Lung (tissue), 12 donors: ENCODE results near the gene OR10A5. TPM values are rescaled to one million over a fixed set of nuclear protein-coding genes. Genes with fewer than 3 reads are reported as not detected.

ENCODE experiments used
- ATAC-seq: fragments of 200-7000 bp; cut with Tn5 transposase; one replicate; pipeline ENCODE4 v1.9.1; 2020; ENCODE audit warnings: moderate number of reproducible peaks; ENCODE audit not compliant: insufficient read depth, low FRiP score
- DNase-seq, 3 donors: peaks; one replicate each; pipeline ENCODE4 v3.0.0-alpha.2; 2013 to 2017
- H3K27ac ChIP-seq, 2 donors: one replicate each; pipeline ENCODE4 v1.5.1; 2013; ENCODE audit warnings: mild to moderate bottlenecking in 2 of 2, moderate library complexity in 2 of 2, control low read depth in 1 of 2, inconsistent platforms in 1 of 2, low read depth in 1 of 2, low read length in 1 of 2
- H3K27me3 ChIP-seq, 3 donors: one replicate each; pipeline ENCODE4 v1.5.1; 2013; ENCODE audit warnings: low read length in 2 of 3; ENCODE audit not compliant: control insufficient read depth in 3 of 3, insufficient read depth in 3 of 3
- H3K36me3 ChIP-seq, 4 donors: one replicate each; pipeline ENCODE4 v1.5.1; 2013; ENCODE audit warnings: low read length in 4 of 4, mild to moderate bottlenecking in 1 of 4, moderate library complexity in 1 of 4; ENCODE audit not compliant: control insufficient read depth in 4 of 4, insufficient read depth in 4 of 4
- H3K4me1 ChIP-seq, 5 donors: one replicate each; pipeline ENCODE4 v1.5.1; 2013; ENCODE audit warnings: low read length in 5 of 5, mild to moderate bottlenecking in 2 of 5, moderate library complexity in 1 of 5; ENCODE audit not compliant: control insufficient read depth in 5 of 5, insufficient read depth in 5 of 5
- H3K4me3 ChIP-seq: one replicate; pipeline ENCODE4 v1.5.1; 2013; ENCODE audit warnings: mild to moderate bottlenecking, control low read depth, moderate library complexity
- H3K9ac ChIP-seq, 2 donors: one replicate each; pipeline ENCODE4 v1.5.1; 2013; ENCODE audit warnings: low read length in 2 of 2, control low read depth in 1 of 2; ENCODE audit not compliant: insufficient read depth in 1 of 2
- H3K9me3 ChIP-seq, 4 donors: one replicate each; pipeline ENCODE4 v1.5.1; 2013; ENCODE audit warnings: low read length in 3 of 4, mild to moderate bottlenecking in 1 of 4, moderate library complexity in 1 of 4; ENCODE audit not compliant: control insufficient read depth in 4 of 4, insufficient read depth in 3 of 4
- WGBS, 2 donors: extraction: QIAGEN DNeasy Blood & Tissue Kit; methylation state at CpG; one replicate each; pipeline ENCODE4 v1.1.7; 2013; 5-methylcytosine and 5-hydroxymethylcytosine counted together
- polyA plus RNA-seq, 2 donors: library from polyadenylated mRNA; stranded (reverse); fragments of 200-250 nt; gene quantifications; one replicate each; pipeline ENCODE4 v1.2.1, GENCODE V29; 2013
- total RNA-seq, 2 donors: library from RNA; depleted of rRNA in 1 of 2; stranded (reverse); fragments of >200 nt in 1 of 2; gene quantifications; one replicate each; pipeline ENCODE4 v1.2.1, GENCODE V29; 2014 to 2021
- TF ChIP-seq, protein P1 (sequence below): IDR thresholded peaks from 2 replicates; pipeline ENCODE4 v1.5.1; 2012; ENCODE audit warnings: mild to moderate bottlenecking; ENCODE audit errors: control extremely low read depth, extremely low read depth
- donor health status: control.
- donor health status: control.
- donor health status: Bipolar disorder and iron deficiency.
- donor health status: healthy.
- donor health status: DM: yes; HTN: yes; CAD: no.

The OR10A5 gene
- total and polyA plus RNA-seq, 4 donors = not detected

DNA sequence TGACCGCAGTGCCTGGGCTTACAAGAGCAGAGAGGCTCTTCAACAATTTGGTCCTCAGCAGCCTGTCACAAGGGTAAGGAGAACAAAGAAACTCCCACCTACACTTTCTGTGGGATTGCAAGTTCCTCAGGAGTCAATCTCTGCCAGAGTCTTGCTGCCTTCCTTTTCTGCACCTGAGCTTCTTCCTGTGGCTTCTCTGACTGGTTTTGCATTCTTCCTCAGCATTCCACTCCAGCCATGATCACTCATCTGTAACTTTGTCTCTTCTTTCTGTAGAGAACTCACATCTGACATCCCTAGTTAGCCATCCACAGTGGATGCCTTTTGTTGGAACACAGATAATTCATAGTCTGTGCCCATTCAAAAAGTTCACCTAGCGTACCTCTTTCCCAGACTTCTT is 31.8 kb upstream of the OR10A5 start:
- no peak overlapping the region for H3K4me3 ChIP-seq
- no peaks in the 10 kb centered on the region for H3K36me3 ChIP-seq
- peaks cover 0 to 5% (median 2%) of the 10 kb centered on the region in 4 donors for H3K9me3 ChIP-seq
- no peak overlapping the region for H3K27ac ChIP-seq
- no peak for DNase-seq
- H3K27me3 ChIP-seq = no peaks in the 10 kb centered on the region
- no peak overlapping the region for H3K9ac ChIP-seq
- ATAC-seq = no peak
- 69 to 82% methylated on average over 2 of the region's 2 CpGs for WGBS, 2 donors
- TF ChIP-seq, protein P1, sequence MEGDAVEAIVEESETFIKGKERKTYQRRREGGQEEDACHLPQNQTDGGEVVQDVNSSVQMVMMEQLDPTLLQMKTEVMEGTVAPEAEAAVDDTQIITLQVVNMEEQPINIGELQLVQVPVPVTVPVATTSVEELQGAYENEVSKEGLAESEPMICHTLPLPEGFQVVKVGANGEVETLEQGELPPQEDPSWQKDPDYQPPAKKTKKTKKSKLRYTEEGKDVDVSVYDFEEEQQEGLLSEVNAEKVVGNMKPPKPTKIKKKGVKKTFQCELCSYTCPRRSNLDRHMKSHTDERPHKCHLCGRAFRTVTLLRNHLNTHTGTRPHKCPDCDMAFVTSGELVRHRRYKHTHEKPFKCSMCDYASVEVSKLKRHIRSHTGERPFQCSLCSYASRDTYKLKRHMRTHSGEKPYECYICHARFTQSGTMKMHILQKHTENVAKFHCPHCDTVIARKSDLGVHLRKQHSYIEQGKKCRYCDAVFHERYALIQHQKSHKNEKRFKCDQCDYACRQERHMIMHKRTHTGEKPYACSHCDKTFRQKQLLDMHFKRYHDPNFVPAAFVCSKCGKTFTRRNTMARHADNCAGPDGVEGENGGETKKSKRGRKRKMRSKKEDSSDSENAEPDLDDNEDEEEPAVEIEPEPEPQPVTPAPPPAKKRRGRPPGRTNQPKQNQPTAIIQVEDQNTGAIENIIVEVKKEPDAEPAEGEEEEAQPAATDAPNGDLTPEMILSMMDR = no peak
- H3K4me1 ChIP-seq = no peaks in the 10 kb centered on the region

DNA sequence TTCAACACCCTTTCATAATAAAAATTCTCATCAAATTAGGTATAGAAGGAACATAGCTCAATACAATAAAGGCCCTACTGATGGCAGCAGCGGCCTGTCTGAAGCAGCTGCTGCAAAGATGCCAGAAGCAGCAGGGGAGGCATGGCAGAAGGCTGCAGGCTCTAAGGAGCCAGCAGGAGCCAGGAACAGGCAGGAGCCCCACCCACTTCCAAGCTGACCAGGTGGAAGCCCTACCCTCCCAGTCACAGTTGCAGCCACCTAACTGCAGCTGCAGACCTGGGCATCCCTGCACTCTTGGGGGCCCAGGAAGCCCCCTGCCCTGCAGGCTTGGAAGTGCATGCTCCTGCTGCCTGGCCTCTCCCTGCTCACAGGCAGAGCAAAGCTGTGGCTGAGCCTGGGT is 27.8 kb upstream of the OR10A5 start:
- 57 to 71% methylated on average over 1 of the region's 1 CpG for WGBS, 2 donors
- no peaks in the 10 kb centered on the region for H3K4me1 ChIP-seq
- ATAC-seq (no peak), DNase-seq (no peak)
- H3K36me3 ChIP-seq = no peaks in the 10 kb centered on the region
- H3K27ac ChIP-seq = no peak overlapping the region
- peaks cover 0 to 5% (median 2%) of the 10 kb centered on the region in 4 donors for H3K9me3 ChIP-seq
- H3K4me3 ChIP-seq = no peak overlapping the region
- TF ChIP-seq, protein P1 = no peak
- no peaks in the 10 kb centered on the region for H3K27me3 ChIP-seq
- no peak overlapping the region for H3K9ac ChIP-seq

DNA sequence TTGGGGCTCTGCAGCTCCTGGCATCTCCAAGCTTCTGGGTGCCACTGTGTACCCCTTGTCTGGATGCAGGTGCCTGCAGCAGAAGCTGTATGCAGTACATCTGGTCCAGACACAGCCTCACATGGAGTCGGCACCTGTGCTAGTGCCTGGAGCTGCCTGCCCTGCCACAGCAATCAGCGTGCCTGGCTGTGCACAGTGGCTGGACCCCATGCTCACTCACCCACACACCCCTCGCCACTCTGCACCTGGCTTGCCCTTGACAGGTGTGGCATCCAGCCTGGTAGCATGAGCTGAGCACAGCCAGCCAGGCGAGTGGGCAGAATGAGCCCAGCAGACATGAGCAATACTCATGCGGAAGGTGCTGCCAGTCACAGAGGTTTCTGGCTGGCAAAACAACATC is 26.5 kb upstream of the OR10A5 start:
- WGBS, 2 donors = 91 to 98% methylated on average over 5 of the region's 5 CpGs
- ATAC-seq (no peak), DNase-seq (no peak)

More for the DNA sequence above, 26.5 kb upstream of the OR10A5 start:
- Histone ChIP-seq H3K4me3 (no peak overlapping the region), H3K27ac (no peak overlapping the region), H3K4me1 (no peaks in the 10 kb centered on the region), H3K27me3 (no peaks in the 10 kb centered on the region), H3K36me3 (no peaks in the 10 kb centered on the region), H3K9me3 (peaks cover 0 to 5% (median 2%) of the 10 kb centered on the region in 4 donors), H3K9ac (no peak overlapping the region)
- TF ChIP-seq, protein P1 = no peak
